NT2/D1 (cell line): ENCODE results near the gene TMEM69.
A peak's percentile ranks its signal among the peaks of the same experiment; 100 is the strongest.

Source experiments
- DNase-seq: peaks from one replicate; pipeline ENCODE4 v3.0.0-alpha.2; 2011; ENCODE audit warnings: low read depth, low spot score
- H3K27me3 ChIP-seq: 2 replicates; pipeline ENCODE4 v1.6.0; 2011; ENCODE audit warnings: mild to moderate bottlenecking; ENCODE audit not compliant: insufficient read length, insufficient read depth
- H3K36me3 ChIP-seq: 2 replicates; pipeline ENCODE4 v1.6.1; 2011; ENCODE audit warnings: mild to moderate bottlenecking, low read length, mixed read lengths; ENCODE audit not compliant: insufficient read depth, insufficient read length
- H3K4me1 ChIP-seq: 2 replicates; pipeline ENCODE4 v1.5.1; 2011; ENCODE audit not compliant: insufficient read depth, insufficient read length
- H3K4me3 ChIP-seq: 2 replicates; pipeline ENCODE4 v1.5.1; 2011; ENCODE audit warnings: low read depth; ENCODE audit not compliant: insufficient read length
- H3K9ac ChIP-seq: 2 replicates; pipeline ENCODE4 v1.6.0; 2011; ENCODE audit warnings: low read depth; ENCODE audit not compliant: insufficient read length
- H3K9me3 ChIP-seq: 2 replicates; pipeline ENCODE4 v1.5.1; 2011; ENCODE audit warnings: mild to moderate bottlenecking, low read length; ENCODE audit not compliant: insufficient read depth
- SUZ12 ChIP-seq: IDR thresholded peaks from 2 replicates; pipeline ENCODE4 v1.6.1; 2011; ENCODE audit not compliant: insufficient read length, insufficient read depth; ENCODE audit errors: extremely low read depth
- YY1 ChIP-seq: IDR thresholded peaks from 2 replicates; pipeline ENCODE4 v1.6.1; 2011; ENCODE audit not compliant: insufficient read length, insufficient read depth
- ZNF274 ChIP-seq: IDR thresholded peaks from 2 replicates; pipeline ENCODE4 v1.6.1; 2011; ENCODE audit warnings: mild to moderate bottlenecking, low read depth, low read length

Gene TMEM69, protein sequence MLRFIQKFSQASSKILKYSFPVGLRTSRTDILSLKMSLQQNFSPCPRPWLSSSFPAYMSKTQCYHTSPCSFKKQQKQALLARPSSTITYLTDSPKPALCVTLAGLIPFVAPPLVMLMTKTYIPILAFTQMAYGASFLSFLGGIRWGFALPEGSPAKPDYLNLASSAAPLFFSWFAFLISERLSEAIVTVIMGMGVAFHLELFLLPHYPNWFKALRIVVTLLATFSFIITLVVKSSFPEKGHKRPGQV

DNA sequence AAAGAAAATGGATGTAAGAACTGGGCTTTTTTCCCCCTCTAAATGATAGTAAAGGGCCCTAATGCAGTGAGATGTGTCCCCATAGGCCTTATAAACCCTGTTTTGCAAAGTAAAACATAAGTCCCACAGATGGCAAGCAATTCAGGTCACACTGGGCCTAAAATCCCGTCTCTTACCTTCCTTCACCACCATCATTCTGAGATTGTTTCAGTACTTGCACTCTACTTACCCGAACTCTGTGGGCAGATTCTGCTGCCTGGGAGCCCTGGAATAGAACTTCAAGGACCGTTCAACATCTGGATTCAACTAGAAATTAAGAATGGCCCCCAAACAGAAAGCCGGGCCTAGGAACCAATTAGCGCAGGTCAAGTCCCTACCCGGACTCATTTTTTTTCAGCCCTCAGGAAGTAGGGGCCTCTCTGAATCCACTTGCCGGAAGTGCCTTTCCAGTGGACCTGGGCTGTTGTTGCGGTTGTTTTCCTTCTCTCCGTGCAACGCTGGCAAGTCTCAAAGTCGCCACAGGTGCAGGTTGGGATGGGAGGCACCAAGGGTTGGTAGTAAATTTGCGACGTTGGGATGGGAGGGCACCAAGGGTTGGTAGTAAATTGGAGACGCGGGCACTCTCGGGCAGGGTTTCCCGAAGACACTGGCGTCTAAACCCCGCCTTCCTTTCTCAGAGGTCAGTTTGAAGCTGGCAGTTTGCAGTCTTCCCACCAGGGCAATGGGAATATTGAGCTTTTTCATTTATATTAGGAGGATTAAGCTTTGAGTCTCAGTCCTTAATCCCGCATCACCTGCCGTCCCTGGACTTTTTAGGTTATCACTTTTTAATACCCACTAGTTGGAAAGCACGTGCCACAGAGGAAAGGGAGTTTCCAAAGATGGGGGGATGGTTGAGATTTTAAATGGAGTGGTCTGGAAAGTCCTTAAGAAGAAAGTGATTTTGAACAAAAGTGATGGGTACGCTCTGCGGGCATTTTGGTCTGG is at the start of gene TMEM69:
TSS of gene TMEM69 (plus strand) at position 428 of the 987 bp plus-strand sequence. CDS start 2,888 bp downstream, outside the sequence.
- DNase-seq: peak; percentile 88
- peaks cover 39% of the 10 kb centered on the region for H3K36me3 ChIP-seq
- H3K27me3 ChIP-seq: no peaks in the 10 kb centered on the region
- no peaks in the 10 kb centered on the region for H3K4me1 ChIP-seq
- TF ChIP-seq SUZ12 (no peak), YY1 (peak; percentile 44), ZNF274 (no peak)
- no peaks in the 10 kb centered on the region for H3K9me3 ChIP-seq
- peak within 1 kb of the TSS; percentile 98 for H3K9ac ChIP-seq
- peak within 1 kb of the TSS; percentile 98 for H3K4me3 ChIP-seq

DNA sequence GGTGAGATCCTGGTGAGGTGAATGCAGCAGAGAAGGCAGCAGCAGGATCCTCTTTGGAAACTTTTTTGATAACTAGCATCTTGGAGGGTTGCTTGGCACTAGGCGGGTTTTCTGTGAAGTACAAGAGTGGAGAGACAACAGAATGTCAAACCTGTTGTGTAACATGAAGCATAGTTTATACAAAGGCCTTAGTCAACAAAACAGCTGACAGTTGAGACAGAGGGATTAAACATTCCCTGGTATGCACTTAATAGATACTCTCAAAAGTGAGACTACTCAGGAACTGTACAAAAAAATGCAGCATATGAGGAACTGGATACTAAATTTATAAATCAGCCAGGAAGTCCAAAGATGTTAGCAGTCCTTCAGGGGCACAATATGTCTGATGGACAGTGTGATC is 47.7 kb upstream of the TMEM69 start:
- H3K4me3 ChIP-seq: no peak overlapping the region
- H3K27me3 ChIP-seq: no peaks in the 10 kb centered on the region
- H3K36me3 ChIP-seq: peaks cover 92% of the 10 kb centered on the region
- H3K9me3 ChIP-seq: no peaks in the 10 kb centered on the region
- H3K4me1 ChIP-seq: no peaks in the 10 kb centered on the region
- no peak for DNase-seq
- TF ChIP-seq YY1: no peak
- no peak for TF ChIP-seq ZNF274
- no peak for TF ChIP-seq SUZ12
- no peak overlapping the region for H3K9ac ChIP-seq

DNA sequence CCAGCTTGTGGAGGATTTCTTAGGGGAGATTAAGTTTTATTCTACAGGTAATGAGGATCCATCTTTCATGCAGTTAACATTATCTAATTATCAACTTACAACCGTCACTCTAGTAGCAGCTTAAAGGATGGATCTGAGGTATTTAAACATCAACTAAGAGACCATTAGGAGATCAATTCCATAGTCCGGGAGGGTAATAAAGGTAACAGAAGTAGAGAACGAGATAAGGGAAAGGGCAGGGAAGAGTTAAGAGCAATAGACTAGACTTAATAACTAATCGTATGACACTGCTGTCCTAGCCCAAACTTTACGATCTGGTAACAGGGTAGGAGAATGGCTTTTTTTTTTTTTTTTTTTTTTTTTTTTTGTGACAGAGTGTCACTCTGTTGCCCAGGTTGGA is 44.7 kb upstream of the TMEM69 start:
- Histone ChIP-seq H3K9me3 (no peaks in the 10 kb centered on the region), H3K4me1 (no peaks in the 10 kb centered on the region), H3K9ac (no peak overlapping the region), H3K4me3 (no peak overlapping the region), H3K36me3 (peaks cover 86% of the 10 kb centered on the region), H3K27me3 (no peaks in the 10 kb centered on the region)
- DNase-seq: no peak
- TF ChIP-seq YY1 (no peak), SUZ12 (no peak)

DNA sequence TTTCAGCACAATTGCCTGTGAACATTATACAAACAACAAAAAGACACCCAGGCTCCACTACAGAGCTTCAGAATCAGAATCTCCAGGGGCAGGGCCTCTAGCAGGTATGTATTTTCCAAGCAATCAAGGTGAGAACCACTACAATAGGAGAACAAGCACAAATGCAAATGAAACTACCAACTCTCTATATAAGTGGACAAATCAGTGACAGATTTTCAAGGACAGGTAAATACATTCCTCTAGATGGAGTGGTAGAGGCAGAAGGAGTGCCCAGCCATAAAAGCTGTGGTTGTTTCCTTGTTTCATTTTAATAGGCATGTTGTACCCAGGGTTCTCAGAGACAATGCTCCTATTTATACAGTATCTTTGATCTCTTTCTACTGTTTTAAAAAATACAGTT is 44.0 kb upstream of the TMEM69 start:
- Histone ChIP-seq H3K9ac (no peak overlapping the region), H3K36me3 (peaks cover 85% of the 10 kb centered on the region), H3K9me3 (no peaks in the 10 kb centered on the region), H3K27me3 (no peaks in the 10 kb centered on the region), H3K4me3 (no peak overlapping the region), H3K4me1 (no peaks in the 10 kb centered on the region)
- no peak for DNase-seq
- TF ChIP-seq SUZ12 (no peak), YY1 (no peak), ZNF274 (no peak)

DNA sequence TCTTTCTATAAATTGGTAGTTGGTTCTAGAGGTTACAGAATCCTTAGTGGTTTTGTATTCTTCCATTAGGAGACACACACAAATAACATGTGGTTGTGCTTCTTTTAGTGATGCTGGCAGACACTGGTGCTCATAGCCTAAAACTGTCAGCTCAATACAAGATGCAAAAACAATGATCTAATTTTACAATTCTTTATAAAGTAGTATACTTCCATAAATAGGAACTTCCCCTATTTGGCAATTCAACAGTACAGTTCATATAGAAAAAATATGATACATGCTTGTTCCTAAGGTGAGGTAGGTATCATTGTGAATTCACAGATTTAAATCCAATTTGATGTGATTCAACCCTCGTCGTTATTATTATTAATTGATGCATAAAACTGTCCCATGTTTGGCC is 43.3 kb upstream of the TMEM69 start:
- DNase-seq: no peak
- H3K4me1 ChIP-seq: no peaks in the 10 kb centered on the region
- no peaks in the 10 kb centered on the region for H3K27me3 ChIP-seq
- no peak overlapping the region for H3K4me3 ChIP-seq
- H3K9me3 ChIP-seq: no peaks in the 10 kb centered on the region
- TF ChIP-seq YY1 (no peak), ZNF274 (no peak), SUZ12 (no peak)
- peaks cover 85% of the 10 kb centered on the region for H3K36me3 ChIP-seq
- H3K9ac ChIP-seq: no peak overlapping the region

DNA sequence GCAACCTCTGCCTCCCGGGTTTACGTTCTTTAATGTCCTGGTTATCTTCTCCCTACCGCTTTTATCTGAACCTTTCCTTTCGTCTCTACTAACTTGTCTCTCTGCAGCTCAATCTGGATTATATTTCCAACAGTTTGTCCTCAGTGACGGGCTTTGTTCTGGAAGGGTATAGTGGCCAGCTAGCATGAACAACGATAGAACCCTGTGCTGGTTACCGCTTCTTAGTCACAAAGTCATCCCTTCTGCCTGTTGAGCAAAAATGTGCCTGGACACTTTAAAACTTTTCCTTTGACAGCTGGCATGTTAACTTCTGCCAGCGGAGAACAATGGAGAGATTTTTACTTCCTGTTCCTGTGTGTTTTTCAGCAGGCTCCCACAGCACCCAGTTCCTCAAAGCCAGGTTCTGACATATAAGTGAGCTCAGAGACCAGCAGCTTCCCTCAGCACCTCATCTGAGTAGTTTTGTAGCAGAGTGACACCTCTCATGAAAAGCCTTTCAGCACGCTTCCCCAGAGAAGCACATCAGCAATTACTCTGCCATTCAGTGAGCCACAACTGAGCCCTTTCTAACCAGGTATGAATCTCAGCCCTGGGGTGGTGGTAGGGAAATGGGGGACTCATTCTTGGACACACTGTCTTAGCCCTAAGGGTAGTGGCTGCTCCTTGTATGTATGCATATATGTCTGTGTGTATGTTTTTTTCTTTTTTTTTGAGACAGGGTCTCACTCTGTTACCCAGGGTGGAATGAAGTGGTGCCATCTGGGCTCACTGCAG is 40.5 kb upstream of the TMEM69 start:
- no peaks in the 10 kb centered on the region for H3K4me1 ChIP-seq

More for the DNA sequence above, 40.5 kb upstream of the TMEM69 start:
- Histone ChIP-seq H3K9me3 (no peaks in the 10 kb centered on the region), H3K9ac (no peak overlapping the region), H3K27me3 (no peaks in the 10 kb centered on the region), H3K4me3 (no peak overlapping the region), H3K36me3 (peaks cover 86% of the 10 kb centered on the region)
- TF ChIP-seq SUZ12 (no peak), YY1 (no peak), ZNF274 (no peak)
- no peak for DNase-seq
